SIG-M5 treated with dmso at 0.1 percent for 504 hours (cell line): Measurements from ENCODE around the gene MYH9.
"Not testable (repeated sequence)": the region's sequence is repeated elsewhere in the genome, so short reads cannot be mapped to it uniquely, and the experiment has no call there.

Source experiments
- DNase-seq: peaks from one replicate; lab custom pipeline; 2025; ENCODE audit not compliant: unreplicated experiment; lab: John Stamatoyannopoulos, UW

The MYH9 gene

DNA sequence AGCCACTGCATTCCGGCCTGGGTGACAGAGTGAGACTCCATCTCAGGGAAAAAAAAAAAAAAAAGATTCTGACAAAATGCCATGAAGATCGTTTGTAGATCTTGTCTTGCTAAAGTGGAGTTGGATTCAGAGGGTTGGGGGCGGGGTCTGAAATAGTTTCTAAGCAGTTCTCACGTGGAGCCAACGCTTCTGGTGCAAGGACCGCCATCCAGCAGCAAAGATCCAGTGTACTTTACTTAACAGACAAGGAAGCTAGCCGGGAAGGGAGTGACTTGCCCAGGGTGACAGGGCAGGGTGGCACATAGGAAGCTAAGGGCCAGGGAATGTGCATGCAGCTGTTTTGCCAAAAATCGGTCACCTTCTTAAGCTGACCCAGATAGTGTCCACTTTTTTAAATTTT, 107.4 kb downstream of the MYH9 start:
- DNase-seq, result no peak

- DNase-seq, result peak; percentile 15
Measured at GRCh38 chr22:36279219-36279666, 108.5 kb downstream of the MYH9 start.

GRCh38 chr22:36277482-36278291, 110.1 kb downstream of the MYH9 start:
- peak; percentile 29 for DNase-seq

- DNase-seq, result no peak
Measured at GRCh38 chr22:36274531-36274930, 113.2 kb downstream of the MYH9 start.

DNA sequence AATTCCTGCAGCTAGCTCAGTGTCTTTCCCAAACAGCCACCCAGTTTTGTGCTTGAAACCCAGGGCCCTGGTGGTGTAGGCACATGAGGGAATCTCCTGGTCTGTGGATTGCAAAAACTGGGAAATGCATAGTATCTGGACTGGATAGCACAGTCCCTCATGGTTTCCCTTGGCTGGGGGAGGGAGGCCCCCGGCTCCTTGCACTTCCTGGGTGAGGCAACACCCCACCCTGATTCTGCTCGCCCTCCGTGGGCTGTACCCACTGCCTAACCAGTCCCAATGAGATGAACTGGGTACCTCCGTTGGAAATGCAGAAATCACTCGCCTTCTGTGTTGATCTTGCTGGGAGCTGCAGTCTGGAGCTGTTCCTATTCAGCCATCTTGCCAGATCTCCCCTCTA, 115.8 kb downstream of the MYH9 start:
- not testable (repeated sequence) for DNase-seq

- not testable (repeated sequence) for DNase-seq
Measured at GRCh38 chr22:36271231-36271630, 116.5 kb downstream of the MYH9 start.

GRCh38 chr22:36267896-36268485, 119.8 kb downstream of the MYH9 start:
- no peak for DNase-seq

GRCh38 chr22:36267058-36267457, 120.7 kb downstream of the MYH9 start:
- DNase-seq, result no peak

- not testable (repeated sequence) for DNase-seq
Measured at GRCh38 chr22:36263886-36264664, 123.7 kb downstream of the MYH9 start.

- not testable (repeated sequence) for DNase-seq
Measured at GRCh38 chr22:36263216-36263673, 124.5 kb downstream of the MYH9 start.

- not testable (repeated sequence) for DNase-seq
Measured at GRCh38 chr22:36262307-36262706, 125.5 kb downstream of the MYH9 start.

GRCh38 chr22:36261675-36262074, 126.1 kb downstream of the MYH9 start:
- DNase-seq, result not testable (repeated sequence)

DNA sequence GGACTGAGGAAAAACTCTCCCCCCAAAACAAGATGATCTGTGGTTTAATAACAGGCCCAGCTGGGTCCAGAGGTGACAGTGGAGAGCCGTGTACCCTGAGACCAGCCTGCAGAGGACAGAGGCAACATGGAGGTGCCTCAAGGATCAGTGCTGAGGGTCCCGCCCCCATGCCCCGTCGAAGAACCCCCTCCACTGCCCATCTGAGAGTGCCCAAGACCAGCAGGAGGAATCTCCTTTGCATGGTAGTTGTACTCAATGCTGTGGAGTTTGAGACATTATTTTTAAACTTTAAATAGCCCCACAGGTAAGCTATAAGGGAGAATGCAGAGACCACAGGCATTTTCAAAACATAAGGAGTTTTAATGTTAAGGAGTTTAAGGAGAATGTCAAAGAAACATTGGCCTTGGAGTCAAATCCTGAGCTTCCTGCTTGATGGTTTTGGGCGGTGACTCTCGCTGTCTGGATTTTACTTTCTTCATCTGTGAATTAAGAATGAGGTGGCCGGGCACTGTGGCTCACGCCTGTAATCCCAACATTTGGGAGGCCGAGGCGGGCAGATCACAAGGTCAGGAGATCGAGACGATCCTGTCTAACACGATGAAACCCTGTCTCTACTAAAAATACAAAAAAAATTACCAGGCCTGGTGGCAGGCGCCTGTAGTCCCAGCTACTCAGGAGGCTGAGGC, 128.0 kb downstream of the MYH9 start:
- no peak for DNase-seq

DNA sequence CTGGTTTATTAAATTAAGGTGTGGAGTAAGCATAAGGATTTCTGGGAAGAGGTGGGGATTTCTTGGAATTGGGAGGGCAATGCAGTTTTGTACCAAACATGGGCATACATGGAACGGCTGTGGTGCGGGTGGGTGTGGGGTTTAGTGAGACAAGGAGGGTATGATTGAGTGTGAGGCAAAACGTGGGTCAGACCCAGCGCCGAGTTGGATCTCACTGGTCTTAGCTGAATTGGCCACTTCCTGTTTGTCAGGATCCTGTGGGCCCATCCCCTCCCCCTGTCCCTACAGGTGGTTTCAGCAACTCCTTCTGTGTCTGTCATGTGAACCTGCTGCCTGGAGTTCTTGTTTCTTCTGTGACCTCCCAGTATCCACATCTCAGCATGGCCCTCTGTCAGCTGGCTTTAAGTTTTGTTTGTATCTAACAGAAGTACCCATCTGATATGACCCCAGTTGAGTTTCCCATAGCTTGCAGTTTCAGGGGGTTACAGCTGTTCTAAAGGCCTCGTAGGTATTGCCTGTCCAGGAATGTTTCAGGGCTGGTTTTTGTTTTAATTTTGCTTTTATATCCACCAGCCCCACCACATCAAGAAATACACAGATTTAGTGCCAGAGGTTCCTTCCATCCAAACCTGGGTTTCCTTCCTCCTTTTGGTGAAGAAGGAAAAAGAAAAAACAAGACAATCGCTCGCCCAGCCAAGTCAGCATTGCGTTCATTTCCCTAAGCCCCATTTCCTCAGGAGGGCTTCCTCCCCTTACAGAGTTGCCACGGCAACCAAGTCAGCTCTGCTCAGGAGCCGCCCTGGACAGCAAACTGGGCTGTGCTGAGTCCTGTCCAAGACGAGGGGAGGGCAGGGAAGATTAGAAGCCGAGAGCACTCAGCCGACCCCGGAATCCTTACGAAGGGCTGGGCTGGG, 128.8 kb downstream of the MYH9 start:
- no peak for DNase-seq

- no peak for DNase-seq
Measured at GRCh38 chr22:36257948-36258670, 129.7 kb downstream of the MYH9 start.

GRCh38 chr22:36257308-36257707, 130.5 kb downstream of the MYH9 start:
- no peak for DNase-seq

GRCh38 chr22:36256478-36256877, 131.3 kb downstream of the MYH9 start:
- no peak for DNase-seq

GRCh38 chr22:36255572-36255971, 132.2 kb downstream of the MYH9 start:
- DNase-seq, result not testable (repeated sequence)
